Gastrocnemius medialis (tissue), 4 donors: Measurements from ENCODE around the gene THBS1. TPM values are rescaled to one million over a fixed set of nuclear protein-coding genes. Genes with fewer than 3 reads are reported as not detected.

Experiments used
- ATAC-seq, 2 donors: fragments of 150-250 bp; one replicate each; pipeline ENCODE4 v1.9.1; 2016
- DNase-seq, 2 donors: peaks; one replicate each; pipeline ENCODE4 v3.0.0-alpha.2; 2019
- H3K27ac ChIP-seq, 4 donors: fragments of 200-600 bp; sonication (generic); 1 replicate in 1 of 4; 2 replicates in 3 of 4; pipeline ENCODE4 v1.5.1; 2016 to 2018; ENCODE audit warnings: mild to moderate bottlenecking in 2 of 4, moderate library complexity in 1 of 4
- H3K27me3 ChIP-seq, 3 donors: fragments of 200-600 bp; sonication (generic) in 2 of 3; 1 replicate in 1 of 3; 2 replicates in 2 of 3; pipeline versions ENCODE4 v1.5.1 to v1.6.0; 2016 to 2019; ENCODE audit warnings: mild to moderate bottlenecking in 1 of 3, moderate library complexity in 1 of 3
- H3K36me3 ChIP-seq, 2 donors: fragments of 200-600 bp; sonication (generic) in 1 of 2; one replicate each; pipeline ENCODE4 v1.5.1; 2017 to 2018
- H3K4me1 ChIP-seq, 2 donors: fragments of 200-600 bp; sonication (generic) in 1 of 2; one replicate each; pipeline ENCODE4 v1.5.1; 2016 to 2017; ENCODE audit warnings: mild to moderate bottlenecking in 2 of 2
- H3K4me3 ChIP-seq, 4 donors: fragments of 200-600 bp; sonication (generic) in 3 of 4; 1 replicate in 1 of 4; 2 replicates in 3 of 4; pipeline ENCODE4 v1.5.1; 2016 to 2019; ENCODE audit warnings: mild to moderate bottlenecking in 2 of 4
- H3K9me3 ChIP-seq, 3 donors: fragments of 200-600 bp; sonication (generic) in 2 of 3; 1 replicate in 1 of 3; 2 replicates in 2 of 3; pipeline ENCODE4 v1.5.1; 2016 to 2019
- POLR2A ChIP-seq, 2 donors: fragments of 450-650 bp; IDR thresholded peaks; one replicate each; pipeline ENCODE4 v1.6.1; 2017; ENCODE audit warnings: antibody characterized with exemption in 2 of 2, mild to moderate bottlenecking in 2 of 2, moderate library complexity in 2 of 2
- in situ Hi-C, 4 donors: fragments of 200-750 bp; cut with MboI; loops; one replicate each; pipeline versions ENCODE4 v1.15.0 to v1.8.0; 2017; ENCODE audit warnings: low sequenced_read_pairs in 4 of 4
- intact Hi-C: fragments of 100-400 bp; cut with DNase I; formaldehyde crosslinking; loops from one replicate; pipeline ENCODE4 v1.15.1; 2023; ENCODE audit warnings: low total_unique reads
- total RNA-seq, 4 donors: library from RNA; depleted of rRNA; stranded (reverse); fragments of >200 nt; gene quantifications; one replicate each; pipeline versions ENCODE4 v1.1.0 to v1.2.3, GENCODE V29; 2016
- TF ChIP-seq, protein P1 (sequence below), 5 experiments: fragments of 450-650 bp in 3 of 5; fragments of 200-600 bp in 2 of 5; sonication (generic) in 2 of 5; IDR thresholded peaks in 4 of 5; conservative IDR thresholded peaks in 1 of 5; 1 replicate in 4 of 5; 2 replicates in 1 of 5; pipeline ENCODE4 v1.5.1; 2016 to 2019; ENCODE audit warnings: antibody characterized with exemption in 5 of 5, mild to moderate bottlenecking in 3 of 5, moderate library complexity in 3 of 5

THBS1 gene
- total RNA-seq, 4 donors from 2014 or later, result 10.7 to 99.0 (median 44.6) TPM

DNA sequence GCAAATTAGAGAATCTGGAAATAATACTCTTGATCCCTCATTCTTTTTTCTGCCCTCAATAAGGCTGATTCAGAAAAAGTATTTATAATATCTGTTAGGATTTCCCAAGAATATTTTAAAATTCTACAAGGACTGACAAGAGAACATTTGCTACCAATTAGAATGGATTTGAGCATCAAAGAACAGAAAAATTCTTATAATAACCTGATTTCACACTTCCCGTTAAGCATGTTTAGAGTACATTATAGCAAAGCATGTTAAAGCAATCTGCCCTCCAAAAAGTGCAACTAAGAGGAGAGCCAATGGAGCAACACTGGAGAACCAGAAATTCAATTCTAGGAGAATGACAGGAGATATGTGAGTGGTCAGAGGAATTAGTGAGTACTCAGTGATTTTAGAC lies 57.2 kb downstream of the THBS1 start:
- no peak overlapping the region for H3K27ac ChIP-seq
- in situ Hi-C loops, result no loop called here

DNA sequence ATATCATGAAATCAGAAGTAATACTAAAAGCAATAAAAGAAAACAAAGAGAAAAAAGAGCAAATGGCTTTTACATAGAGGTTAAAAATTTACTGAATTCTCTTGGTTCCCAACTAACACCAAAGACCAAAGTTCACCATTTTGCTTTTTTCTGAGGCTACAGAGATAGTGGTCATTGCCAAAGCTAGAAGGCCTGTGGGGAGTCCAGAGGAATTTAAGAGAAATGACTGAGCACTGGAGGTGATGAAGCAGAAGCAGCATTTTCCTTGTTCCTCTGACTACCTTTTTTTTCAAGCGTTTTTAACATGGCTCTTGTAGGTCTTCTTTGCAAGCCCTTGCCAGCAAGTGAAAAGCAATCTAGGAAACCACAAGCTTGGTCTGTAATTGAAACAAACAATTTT lies 58.2 kb downstream of the THBS1 start:
- TF ChIP-seq, protein P1, sequence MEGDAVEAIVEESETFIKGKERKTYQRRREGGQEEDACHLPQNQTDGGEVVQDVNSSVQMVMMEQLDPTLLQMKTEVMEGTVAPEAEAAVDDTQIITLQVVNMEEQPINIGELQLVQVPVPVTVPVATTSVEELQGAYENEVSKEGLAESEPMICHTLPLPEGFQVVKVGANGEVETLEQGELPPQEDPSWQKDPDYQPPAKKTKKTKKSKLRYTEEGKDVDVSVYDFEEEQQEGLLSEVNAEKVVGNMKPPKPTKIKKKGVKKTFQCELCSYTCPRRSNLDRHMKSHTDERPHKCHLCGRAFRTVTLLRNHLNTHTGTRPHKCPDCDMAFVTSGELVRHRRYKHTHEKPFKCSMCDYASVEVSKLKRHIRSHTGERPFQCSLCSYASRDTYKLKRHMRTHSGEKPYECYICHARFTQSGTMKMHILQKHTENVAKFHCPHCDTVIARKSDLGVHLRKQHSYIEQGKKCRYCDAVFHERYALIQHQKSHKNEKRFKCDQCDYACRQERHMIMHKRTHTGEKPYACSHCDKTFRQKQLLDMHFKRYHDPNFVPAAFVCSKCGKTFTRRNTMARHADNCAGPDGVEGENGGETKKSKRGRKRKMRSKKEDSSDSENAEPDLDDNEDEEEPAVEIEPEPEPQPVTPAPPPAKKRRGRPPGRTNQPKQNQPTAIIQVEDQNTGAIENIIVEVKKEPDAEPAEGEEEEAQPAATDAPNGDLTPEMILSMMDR (IDR thresholded peaks at IDR 0.05 in 4 of 5, conservative IDR thresholded peaks at IDR 0.05 in 1 of 5), result no peak
- no peak for TF ChIP-seq POLR2A (IDR thresholded peaks at IDR 0.05)
- no peak for DNase-seq
- Histone ChIP-seq H3K4me1 (no peaks in the 10 kb centered on the region), H3K4me3 (no peak overlapping the region), H3K27ac (no peak overlapping the region), H3K27me3 (no peaks in the 10 kb centered on the region), H3K9me3 (no peaks in the 10 kb centered on the region), H3K36me3 (no peaks in the 10 kb centered on the region)
- intact Hi-C loops (no loop called here), in situ Hi-C loops (no loop called here)
- ATAC-seq, result no peak

More for the DNA sequence above, 57.2 kb downstream of the THBS1 start:
- Histone ChIP-seq H3K4me1 (no peaks in the 10 kb centered on the region), H3K9me3 (no peaks in the 10 kb centered on the region), H3K36me3 (no peaks in the 10 kb centered on the region), H3K4me3 (no peak overlapping the region), H3K27me3 (no peaks in the 10 kb centered on the region)
- ATAC-seq (no peak), DNase-seq (no peak)
- TF ChIP-seq POLR2A (IDR thresholded peaks at IDR 0.05), result no peak
- TF ChIP-seq, protein P1 (IDR thresholded peaks at IDR 0.05 in 4 of 5, conservative IDR thresholded peaks at IDR 0.05 in 1 of 5), result no peak
- intact Hi-C loops, result no loop called here

DNA sequence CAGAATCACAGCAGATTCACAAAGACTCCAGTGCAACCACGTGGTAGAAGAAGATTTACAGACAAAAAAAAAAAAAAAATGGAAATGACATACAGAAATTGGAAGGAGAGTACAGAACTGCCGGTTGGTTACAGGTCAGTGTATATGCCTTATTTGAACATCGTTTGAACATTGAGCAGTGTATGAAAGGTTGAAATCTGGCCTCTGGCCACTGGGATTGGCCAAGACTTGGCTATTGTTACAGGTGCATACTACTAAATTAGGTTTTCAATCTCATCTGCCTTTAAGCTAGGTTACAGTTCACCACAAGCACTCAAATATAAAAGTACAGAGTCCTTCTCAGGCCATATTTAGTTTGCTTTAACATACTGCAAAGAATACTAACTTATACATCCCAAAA lies 59.8 kb downstream of the THBS1 start:
- DNase-seq (no peak), ATAC-seq (no peak)
- Histone ChIP-seq H3K4me1 (no peaks in the 10 kb centered on the region), H3K9me3 (no peaks in the 10 kb centered on the region), H3K27ac (no peak overlapping the region), H3K36me3 (no peaks in the 10 kb centered on the region), H3K4me3 (no peak overlapping the region), H3K27me3 (no peaks in the 10 kb centered on the region)
- no peak for TF ChIP-seq POLR2A (IDR thresholded peaks at IDR 0.05)
- TF ChIP-seq, protein P1 (IDR thresholded peaks at IDR 0.05 in 4 of 5, conservative IDR thresholded peaks at IDR 0.05 in 1 of 5), result no peak
- in situ Hi-C loops (no loop called here), intact Hi-C loops (no loop called here)

DNA sequence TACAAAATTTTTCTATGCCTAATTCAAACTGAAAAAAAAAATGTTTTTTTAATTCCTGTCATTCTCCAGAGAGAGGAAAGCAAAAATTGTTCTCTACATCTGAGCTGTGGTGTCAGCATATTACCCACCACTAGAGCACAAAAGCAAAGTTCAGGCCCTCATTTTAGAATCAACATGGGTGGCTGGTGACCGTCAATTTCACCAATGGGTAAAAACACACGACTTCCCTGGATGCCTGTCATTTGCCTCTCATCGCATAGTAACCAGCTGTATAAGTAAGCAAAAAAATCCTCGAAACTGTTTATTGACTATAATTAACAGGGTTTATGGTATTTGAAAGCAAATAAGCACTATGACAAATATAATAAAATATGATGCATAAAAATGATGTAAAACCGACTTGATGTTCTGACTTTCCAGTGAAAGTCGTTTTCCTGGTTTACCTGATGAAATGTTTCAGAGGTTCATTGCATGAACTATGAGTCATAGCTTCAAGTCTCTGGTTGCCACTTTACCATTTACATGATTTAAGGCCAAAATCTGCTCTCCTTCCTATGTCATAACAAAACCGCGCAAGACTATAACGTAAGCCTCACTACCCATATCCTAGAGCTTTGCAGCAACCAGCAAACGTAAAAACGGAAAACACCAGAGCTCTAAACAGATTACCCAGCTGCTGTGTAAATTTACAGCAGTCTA lies 60.5 kb downstream of the THBS1 start:
- ATAC-seq, result no peak
- no peak overlapping the region for H3K4me3 ChIP-seq
- TF ChIP-seq POLR2A (IDR thresholded peaks at IDR 0.05), result no peak
- TF ChIP-seq, protein P1 (IDR thresholded peaks at IDR 0.05 in 4 of 5, conservative IDR thresholded peaks at IDR 0.05 in 1 of 5), result no peak
- H3K4me1 ChIP-seq, result no peaks in the 10 kb centered on the region
- no peaks in the 10 kb centered on the region for H3K9me3 ChIP-seq
- intact Hi-C loops, result no loop called here
- in situ Hi-C loops, result no loop called here
- no peak overlapping the region for H3K27ac ChIP-seq
- H3K36me3 ChIP-seq, result no peaks in the 10 kb centered on the region
- H3K27me3 ChIP-seq, result no peaks in the 10 kb centered on the region
- no peak for DNase-seq
